ENCODE measurements around the gene DENND1A. TPM values are rescaled to one million over a fixed set of nuclear protein-coding genes. Genes with fewer than 3 reads are reported as not detected.

Gene DENND1A
- total and polyA plus RNA-seq, 2 donors from 2014 or later, result 16.3 to 19.6 TPM

- Histone ChIP-seq H3K9ac (ENCODE audit: low read length in 3 of 3) (no peak overlapping the region), H3K9me3 (ENCODE audit: control insufficient read depth in 2 of 3, insufficient read depth in 1 of 3, low read length in 3 of 3) (no peaks in the 10 kb centered on the region), H3K36me3 (ENCODE audit: control insufficient read depth in 2 of 3, insufficient read depth in 3 of 3, low read length in 3 of 3) (peaks cover 0 to 21% (median 7%) of the 10 kb centered on the region in 3 donors), H3K27ac (ENCODE audit: low read depth in 2 of 2, low read length in 2 of 2) (no peak overlapping the region), H3K4me1 (ENCODE audit: control insufficient read depth in 2 of 3, insufficient read depth in 2 of 3, low read depth in 1 of 3, low read length in 3 of 3) (peaks cover 0 to 2% (median 0%) of the 10 kb centered on the region in 3 donors), H3K4me3 (ENCODE audit: low read length in 3 of 3) (no peak overlapping the region), H3K27me3 (ENCODE audit: control insufficient read depth, insufficient read depth, low read length) (no peaks in the 10 kb centered on the region)
- TF ChIP-seq CTCF (IDR thresholded peaks at IDR 0.05; ENCODE audit: borderline replicate concordance, extremely low read depth, insufficient read depth), result no peak
- no peak for FAIRE-seq
- intact Hi-C loops (cut with DNase I), result no loop called here
- DNase-seq, result no peak
Observed at GRCh38 chr9:123441769-123442168, 488.2 kb downstream of the DENND1A start.

GRCh38 chr9:123440256-123440655 lies 489.7 kb downstream of the DENND1A start:
- FAIRE-seq, result no peak

GRCh38 chr9:123438821-123439220 lies 491.1 kb downstream of the DENND1A start:
- intact Hi-C loops (cut with DNase I), result no loop called here
- Histone ChIP-seq H3K9ac (ENCODE audit: low read length in 3 of 3) (no peak overlapping the region), H3K4me1 (ENCODE audit: control insufficient read depth in 2 of 3, insufficient read depth in 2 of 3, low read depth in 1 of 3, low read length in 3 of 3) (peaks cover 0 to 2% (median 0%) of the 10 kb centered on the region in 3 donors), H3K36me3 (ENCODE audit: control insufficient read depth in 2 of 3, insufficient read depth in 3 of 3, low read length in 3 of 3) (peaks cover 0 to 25% (median 7%) of the 10 kb centered on the region in 3 donors), H3K9me3 (ENCODE audit: control insufficient read depth in 2 of 3, insufficient read depth in 1 of 3, low read length in 3 of 3) (no peaks in the 10 kb centered on the region), H3K27ac (ENCODE audit: low read depth in 2 of 2, low read length in 2 of 2) (no peak overlapping the region), H3K27me3 (ENCODE audit: control insufficient read depth, insufficient read depth, low read length) (no peaks in the 10 kb centered on the region), H3K4me3 (ENCODE audit: low read length in 3 of 3) (no peak overlapping the region)
- no peak for TF ChIP-seq CTCF (IDR thresholded peaks at IDR 0.05; ENCODE audit: borderline replicate concordance, extremely low read depth, insufficient read depth)
- no peak for FAIRE-seq
- DNase-seq, result peak in 3 of 5 donors; percentile 33 to 63 (median 57)

More at GRCh38 chr9:123440256-123440655, 489.7 kb downstream of the DENND1A start:
- TF ChIP-seq CTCF (IDR thresholded peaks at IDR 0.05; ENCODE audit: borderline replicate concordance, extremely low read depth, insufficient read depth), result no peak
- no peaks in the 10 kb centered on the region for H3K27me3 ChIP-seq (ENCODE audit: control insufficient read depth, insufficient read depth, low read length)
- no peak overlapping the region for H3K4me3 ChIP-seq (ENCODE audit: low read length in 3 of 3)
- no peaks in the 10 kb centered on the region for H3K9me3 ChIP-seq (ENCODE audit: control insufficient read depth in 2 of 3, insufficient read depth in 1 of 3, low read length in 3 of 3)
- H3K27ac ChIP-seq (ENCODE audit: low read depth in 2 of 2, low read length in 2 of 2), result no peak overlapping the region
- intact Hi-C loops (cut with DNase I), result no loop called here
- H3K9ac ChIP-seq (ENCODE audit: low read length in 3 of 3), result no peak overlapping the region
- peaks cover 0 to 2% (median 0%) of the 10 kb centered on the region in 3 donors for H3K4me1 ChIP-seq (ENCODE audit: control insufficient read depth in 2 of 3, insufficient read depth in 2 of 3, low read depth in 1 of 3, low read length in 3 of 3)
- H3K36me3 ChIP-seq (ENCODE audit: control insufficient read depth in 2 of 3, insufficient read depth in 3 of 3, low read length in 3 of 3), result peaks cover 0 to 25% (median 7%) of the 10 kb centered on the region in 3 donors
- DNase-seq, result no peak

- DNase-seq, result peak in 3 of 5 donors; percentile 39 to 65 (median 48)
- intact Hi-C loops (cut with DNase I), result no loop called here
- no peak for FAIRE-seq
Observed at GRCh38 chr9:123438321-123438720, 491.6 kb downstream of the DENND1A start.

More at GRCh38 chr9:123438321-123438720, 491.6 kb downstream of the DENND1A start:
- H3K9me3 ChIP-seq (ENCODE audit: control insufficient read depth in 2 of 3, insufficient read depth in 1 of 3, low read length in 3 of 3), result no peaks in the 10 kb centered on the region
- H3K27me3 ChIP-seq (ENCODE audit: control insufficient read depth, insufficient read depth, low read length), result no peaks in the 10 kb centered on the region
- no peak overlapping the region for H3K9ac ChIP-seq (ENCODE audit: low read length in 3 of 3)
- peaks cover 0 to 2% (median 0%) of the 10 kb centered on the region in 3 donors for H3K4me1 ChIP-seq (ENCODE audit: control insufficient read depth in 2 of 3, insufficient read depth in 2 of 3, low read depth in 1 of 3, low read length in 3 of 3)
- peaks cover 0 to 25% (median 7%) of the 10 kb centered on the region in 3 donors for H3K36me3 ChIP-seq (ENCODE audit: control insufficient read depth in 2 of 3, insufficient read depth in 3 of 3, low read length in 3 of 3)
- no peak overlapping the region for H3K4me3 ChIP-seq (ENCODE audit: low read length in 3 of 3)
- no peak for TF ChIP-seq CTCF (IDR thresholded peaks at IDR 0.05; ENCODE audit: borderline replicate concordance, extremely low read depth, insufficient read depth)
- no peak overlapping the region for H3K27ac ChIP-seq (ENCODE audit: low read depth in 2 of 2, low read length in 2 of 2)

Data from kidney (tissue), 14 donors.